ENCODE measurements around the gene OR6P1.

The OR6P1 gene

DNA sequence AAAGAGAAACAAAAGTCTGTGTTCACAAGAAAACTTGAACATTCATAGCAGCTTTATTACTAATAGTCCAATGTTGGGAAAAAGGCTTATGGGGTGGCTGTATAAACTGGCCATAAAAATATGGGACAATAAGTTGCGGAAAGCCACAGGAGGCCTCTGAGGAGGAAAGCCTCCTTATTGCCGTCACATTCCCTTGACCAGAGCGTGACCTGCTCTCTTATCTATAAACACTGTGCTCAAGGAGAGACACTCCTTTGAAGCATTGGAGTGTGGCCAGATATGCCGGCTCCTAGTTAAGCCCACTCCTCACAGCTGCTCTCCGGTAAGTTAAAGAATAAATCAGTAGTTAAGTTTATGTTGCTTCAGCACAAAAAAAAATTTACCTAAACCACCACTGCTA is 35.9 kb downstream of the OR6P1 start:
- Histone ChIP-seq H3K4me2 (ENCODE audit: low read depth, low read length) (no peak overlapping the region), H2AFZ (ENCODE audit: low read length) (no peak overlapping the region), H3K9me2 (replicated peaks; ENCODE audit: insufficient read depth, low read length) (no peaks in the 10 kb centered on the region), H3K4me1 (ENCODE audit: low read length) (no peaks in the 10 kb centered on the region), H3K9ac (ENCODE audit: low read length) (no peak overlapping the region), H3F3A (ENCODE audit: insufficient read depth, low read length) (no peaks in the 10 kb centered on the region), H3K9me3 (replicated peaks; ENCODE audit: insufficient read depth, low read length) (no peaks in the 10 kb centered on the region), H3K79me2 (ENCODE audit: low read length) (no peaks in the 10 kb centered on the region), H3K36me3 (replicated peaks; ENCODE audit: insufficient read depth, low read length) (no peaks in the 10 kb centered on the region), H3K4me3 (ENCODE audit: low read length) (no peak overlapping the region), H4K20me1 (ENCODE audit: insufficient read depth, low read length) (no peaks in the 10 kb centered on the region), H3K27me3 (replicated peaks; ENCODE audit: insufficient read depth, low read length) (no peaks in the 10 kb centered on the region), H3K27ac (ENCODE audit: low read length) (no peak overlapping the region)
- no peak for TF ChIP-seq EZH2phosphoT487 (IDR thresholded peaks at IDR 0.05; ENCODE audit: low read length)
- TF ChIP-seq EZH2 (optimal IDR thresholded peaks at IDR 0.05; ENCODE audit: low read depth, low read length) = no peak
- TF ChIP-seq, protein P1, sequence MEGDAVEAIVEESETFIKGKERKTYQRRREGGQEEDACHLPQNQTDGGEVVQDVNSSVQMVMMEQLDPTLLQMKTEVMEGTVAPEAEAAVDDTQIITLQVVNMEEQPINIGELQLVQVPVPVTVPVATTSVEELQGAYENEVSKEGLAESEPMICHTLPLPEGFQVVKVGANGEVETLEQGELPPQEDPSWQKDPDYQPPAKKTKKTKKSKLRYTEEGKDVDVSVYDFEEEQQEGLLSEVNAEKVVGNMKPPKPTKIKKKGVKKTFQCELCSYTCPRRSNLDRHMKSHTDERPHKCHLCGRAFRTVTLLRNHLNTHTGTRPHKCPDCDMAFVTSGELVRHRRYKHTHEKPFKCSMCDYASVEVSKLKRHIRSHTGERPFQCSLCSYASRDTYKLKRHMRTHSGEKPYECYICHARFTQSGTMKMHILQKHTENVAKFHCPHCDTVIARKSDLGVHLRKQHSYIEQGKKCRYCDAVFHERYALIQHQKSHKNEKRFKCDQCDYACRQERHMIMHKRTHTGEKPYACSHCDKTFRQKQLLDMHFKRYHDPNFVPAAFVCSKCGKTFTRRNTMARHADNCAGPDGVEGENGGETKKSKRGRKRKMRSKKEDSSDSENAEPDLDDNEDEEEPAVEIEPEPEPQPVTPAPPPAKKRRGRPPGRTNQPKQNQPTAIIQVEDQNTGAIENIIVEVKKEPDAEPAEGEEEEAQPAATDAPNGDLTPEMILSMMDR (IDR thresholded peaks at IDR 0.05; ENCODE audit: low read length) = no peak
- no peak for DNase-seq

DNA sequence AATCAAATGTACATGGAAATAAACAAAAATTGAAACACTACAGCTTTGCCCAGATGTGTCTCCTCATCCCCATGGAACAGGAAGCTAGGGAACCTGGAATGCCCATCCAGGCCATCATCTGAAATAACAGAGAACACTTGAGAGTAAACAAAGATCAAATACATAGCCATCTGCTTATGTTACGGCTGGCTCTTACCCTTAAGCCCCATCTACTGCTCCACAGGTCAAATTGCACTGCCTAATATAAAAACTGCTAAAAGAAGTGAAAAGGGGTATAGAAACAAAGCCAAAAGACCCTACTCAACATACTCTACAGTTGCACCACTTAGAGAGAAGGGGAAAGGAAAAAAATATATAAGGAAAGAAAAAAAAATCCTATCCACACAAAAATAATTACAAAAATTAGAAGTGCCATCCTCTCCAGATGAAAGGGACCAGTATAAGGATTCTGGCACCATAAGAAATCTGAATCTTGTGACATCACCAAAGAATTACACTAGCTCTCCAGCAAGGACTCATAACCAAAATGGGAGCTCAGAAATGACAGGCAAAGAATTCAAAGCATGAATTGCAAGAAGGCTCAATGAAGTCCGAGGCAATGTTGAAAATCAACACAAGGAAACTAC is 43.1 kb downstream of the OR6P1 start:
- no peak overlapping the region for H3K27ac ChIP-seq (ENCODE audit: low read length)

DNA sequence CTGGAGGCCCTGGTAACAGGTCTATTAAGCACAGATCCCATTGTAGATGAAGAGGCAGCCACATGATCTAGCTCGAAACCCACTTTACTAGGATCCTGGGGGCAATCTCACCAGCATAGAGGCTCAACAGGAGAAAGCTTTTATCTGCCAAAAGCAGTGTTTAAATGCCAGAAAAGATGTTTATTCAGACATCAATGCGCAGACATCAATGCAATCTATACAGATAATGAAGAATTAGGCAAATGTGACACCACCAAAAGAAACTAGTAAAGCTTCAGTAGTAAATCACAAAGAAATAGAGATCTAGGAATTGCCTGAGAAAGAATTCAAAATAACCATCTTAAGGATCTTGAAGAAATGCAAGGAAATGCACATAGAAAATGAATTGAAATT is 48.7 kb downstream of the OR6P1 start:
- no peak overlapping the region for H3K9ac ChIP-seq (ENCODE audit: low read length)
- H3K27me3 ChIP-seq (replicated peaks; ENCODE audit: insufficient read depth, low read length) = no peaks in the 10 kb centered on the region
- no peak overlapping the region for H3K27ac ChIP-seq (ENCODE audit: low read length)
- no peaks in the 10 kb centered on the region for H4K20me1 ChIP-seq (ENCODE audit: insufficient read depth, low read length)
- H3K9me3 ChIP-seq (replicated peaks; ENCODE audit: insufficient read depth, low read length) = no peaks in the 10 kb centered on the region
- no peaks in the 10 kb centered on the region for H3K36me3 ChIP-seq (replicated peaks; ENCODE audit: insufficient read depth, low read length)
- no peaks in the 10 kb centered on the region for H3K79me2 ChIP-seq (ENCODE audit: low read length)
- no peak for DNase-seq
- no peaks in the 10 kb centered on the region for H3K9me2 ChIP-seq (replicated peaks; ENCODE audit: insufficient read depth, low read length)
- no peak overlapping the region for H3K4me2 ChIP-seq (ENCODE audit: low read depth, low read length)
- no peak overlapping the region for H2AFZ ChIP-seq (ENCODE audit: low read length)
- H3K4me1 ChIP-seq (ENCODE audit: low read length) = no peaks in the 10 kb centered on the region
- TF ChIP-seq EZH2 (optimal IDR thresholded peaks at IDR 0.05; ENCODE audit: low read depth, low read length) (no peak), EZH2phosphoT487 (IDR thresholded peaks at IDR 0.05; ENCODE audit: low read length) (no peak)
- TF ChIP-seq, protein P1 (IDR thresholded peaks at IDR 0.05; ENCODE audit: low read length) = no peak
- H3K4me3 ChIP-seq (ENCODE audit: low read length) = no peak overlapping the region
- no peaks in the 10 kb centered on the region for H3F3A ChIP-seq (ENCODE audit: insufficient read depth, low read length)

More for the DNA sequence above, 43.1 kb downstream of the OR6P1 start:
- Histone ChIP-seq H3K9me2 (replicated peaks; ENCODE audit: insufficient read depth, low read length) (no peaks in the 10 kb centered on the region), H3K9ac (ENCODE audit: low read length) (no peak overlapping the region), H3K36me3 (replicated peaks; ENCODE audit: insufficient read depth, low read length) (no peaks in the 10 kb centered on the region), H3K4me2 (ENCODE audit: low read depth, low read length) (no peak overlapping the region), H3K9me3 (replicated peaks; ENCODE audit: insufficient read depth, low read length) (no peaks in the 10 kb centered on the region), H3K27me3 (replicated peaks; ENCODE audit: insufficient read depth, low read length) (no peaks in the 10 kb centered on the region), H3K79me2 (ENCODE audit: low read length) (no peaks in the 10 kb centered on the region), H3K4me1 (ENCODE audit: low read length) (no peaks in the 10 kb centered on the region), H2AFZ (ENCODE audit: low read length) (no peak overlapping the region), H4K20me1 (ENCODE audit: insufficient read depth, low read length) (no peaks in the 10 kb centered on the region), H3K4me3 (ENCODE audit: low read length) (no peak overlapping the region), H3F3A (ENCODE audit: insufficient read depth, low read length) (no peaks in the 10 kb centered on the region)
- no peak for TF ChIP-seq EZH2phosphoT487 (IDR thresholded peaks at IDR 0.05; ENCODE audit: low read length)
- TF ChIP-seq, protein P1 (IDR thresholded peaks at IDR 0.05; ENCODE audit: low read length) = peak; percentile 72
- TF ChIP-seq EZH2 (optimal IDR thresholded peaks at IDR 0.05; ENCODE audit: low read depth, low read length) = no peak
- peak; percentile 47 for DNase-seq

Measured in MM.1S (cell line).